HG02943 (cell line): Measurements from ENCODE around the gene PRRT3.

Experiments used
- ATAC-seq: cut with Tn5 transposase; IDR thresholded peaks from one replicate; pipeline ENCODE4 v1.9.1; 2021; ENCODE audit warnings: mild to moderate bottlenecking, low read depth, moderate library complexity; ENCODE audit not compliant: unreplicated experiment

The PRRT3 gene

DNA sequence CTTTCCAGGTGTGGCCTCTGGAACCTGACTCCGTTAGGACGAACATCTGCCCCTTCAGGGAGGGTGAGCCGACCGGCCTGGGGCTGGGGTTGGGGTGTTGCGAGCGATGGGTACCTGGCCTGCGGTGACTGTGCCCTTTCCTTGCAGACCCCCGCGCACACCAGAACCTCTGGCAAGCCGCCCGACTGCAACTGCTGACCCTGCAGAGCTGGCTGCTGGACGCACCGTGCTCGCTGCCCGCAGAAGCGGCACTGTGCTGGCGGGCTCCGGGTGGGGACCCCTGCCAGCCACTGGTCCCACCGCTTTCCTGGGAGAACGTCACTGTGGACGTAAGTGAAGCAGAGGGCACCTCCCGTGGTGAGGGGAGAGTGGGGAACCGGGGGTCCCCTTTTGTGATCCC, 24.1 kb downstream of the PRRT3 start:
- ATAC-seq, result no peak

DNA sequence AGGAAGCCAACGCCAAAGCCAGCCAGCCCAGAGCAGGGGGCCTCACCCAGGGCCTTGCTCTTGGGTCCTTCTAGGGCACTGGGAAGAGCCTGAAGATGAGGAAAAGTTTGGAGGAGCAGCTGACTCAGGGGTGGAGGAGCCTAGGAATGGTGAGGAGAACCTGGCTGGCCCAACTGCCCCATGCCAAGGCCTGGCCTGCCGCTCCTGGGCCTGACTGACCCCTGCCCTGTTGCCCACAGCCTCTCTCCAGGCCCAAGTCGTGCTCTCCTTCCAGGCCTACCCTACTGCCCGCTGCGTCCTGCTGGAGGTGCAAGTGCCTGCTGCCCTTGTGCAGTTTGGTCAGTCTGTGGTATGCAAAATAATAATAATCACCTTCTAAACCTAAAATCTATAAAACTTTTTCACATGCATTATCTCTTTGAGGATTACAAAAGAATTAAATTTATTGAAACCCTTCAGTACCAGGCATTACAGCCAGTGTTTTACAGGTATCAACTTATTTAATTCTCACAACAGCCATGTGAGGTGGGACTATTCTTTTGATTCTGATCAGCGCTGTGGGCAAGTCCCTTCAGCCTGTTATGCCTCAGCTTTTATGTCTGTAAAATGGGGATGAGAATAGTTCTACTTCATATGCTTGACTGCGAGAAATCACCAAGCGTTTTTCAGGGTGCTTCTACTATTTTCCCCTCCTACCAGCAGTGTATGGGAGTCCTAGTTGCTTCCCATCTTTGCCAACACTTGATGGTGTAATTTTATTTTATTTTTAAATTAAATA, 33.8 kb downstream of the PRRT3 start:
- ATAC-seq, result no peak

DNA sequence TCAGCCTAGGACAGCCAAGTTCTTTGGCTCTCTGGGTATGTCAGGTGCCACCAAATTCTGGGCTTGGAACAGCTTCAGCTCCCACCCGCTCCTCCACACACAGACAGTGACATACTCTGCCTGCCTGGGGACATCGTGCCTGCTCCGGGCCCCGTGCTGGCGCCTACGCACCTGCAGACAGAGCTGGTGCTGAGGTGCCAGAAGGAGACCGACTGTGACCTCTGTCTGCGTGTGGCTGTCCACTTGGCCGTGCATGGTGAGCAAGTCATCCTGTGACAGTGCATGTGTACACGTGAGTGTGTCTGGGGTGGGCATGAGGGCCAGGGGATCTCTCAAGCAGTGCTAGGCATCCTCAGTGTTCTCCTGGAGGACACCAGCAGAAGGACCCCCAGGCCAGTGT, 34.4 kb downstream of the PRRT3 start:
- no peak for ATAC-seq

DNA sequence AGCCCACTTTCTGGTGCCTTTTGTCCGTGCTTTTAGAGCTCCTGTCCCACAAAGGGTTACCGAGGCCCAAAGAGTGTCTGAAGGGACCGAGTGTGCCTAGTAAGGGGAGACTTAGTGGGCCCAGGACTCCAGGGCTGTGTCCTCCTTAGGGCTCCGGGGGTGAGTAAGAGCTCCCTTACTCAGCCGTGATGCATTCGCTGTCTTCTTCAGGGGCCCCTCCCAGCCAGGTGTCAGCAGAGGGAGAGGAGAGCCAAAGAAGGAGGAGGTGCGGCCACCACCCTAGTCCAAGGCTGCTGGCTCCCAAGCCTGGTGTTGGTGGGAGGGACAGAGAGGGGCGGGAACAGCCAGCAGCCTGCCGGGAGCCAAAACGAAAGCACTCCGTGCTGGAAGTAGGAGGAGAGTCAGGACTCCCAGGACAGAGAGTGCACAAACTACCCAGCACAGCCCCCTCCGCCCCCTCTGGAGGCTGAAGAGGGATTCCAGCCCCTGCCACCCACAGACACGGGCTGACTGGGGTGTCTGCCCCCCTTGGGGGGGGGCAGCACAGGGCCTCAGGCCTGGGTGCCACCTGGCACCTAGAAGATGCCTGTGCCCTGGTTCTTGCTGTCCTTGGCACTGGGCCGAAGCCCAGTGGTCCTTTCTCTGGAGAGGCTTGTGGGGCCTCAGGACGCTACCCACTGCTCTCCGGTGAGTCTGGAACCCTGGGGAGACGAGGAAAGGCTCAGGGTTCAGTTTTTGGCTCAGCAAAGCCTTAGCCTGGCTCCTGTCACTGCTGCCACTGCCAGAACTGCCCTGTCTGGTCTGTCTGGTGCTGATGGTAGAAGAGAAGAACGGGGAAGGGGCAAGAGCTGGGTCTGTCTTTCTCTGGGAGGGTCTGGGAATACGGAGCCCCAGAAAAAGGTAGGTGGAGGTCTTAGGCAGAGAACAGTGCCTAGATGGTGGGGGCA, 35.2 kb downstream of the PRRT3 start, which contains the start of gene IL17RC:
TSS of gene IL17RC (plus strand) at position 365 of the 947 bp plus-strand sequence. CDS start at position 583, 218 bp downstream.
- no peak for ATAC-seq

DNA sequence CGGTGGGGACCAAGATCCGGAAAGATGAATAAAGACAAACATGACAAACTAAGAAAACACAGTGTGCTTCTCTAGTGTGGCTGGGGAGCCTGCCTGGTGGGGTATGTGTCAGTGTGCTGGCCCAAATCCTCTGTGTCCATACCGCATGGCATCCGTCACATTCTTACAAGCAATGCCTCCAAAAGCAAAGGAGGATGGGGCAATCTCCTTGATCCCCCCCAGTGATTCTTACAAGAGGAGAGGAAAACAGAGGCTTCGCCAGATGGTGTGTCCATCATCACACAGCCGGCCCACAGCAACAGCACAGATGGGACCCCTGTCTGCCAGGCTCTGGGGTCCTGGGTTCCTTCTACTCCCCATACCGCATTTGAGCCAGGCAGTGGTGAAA, 35.9 kb downstream of the PRRT3 start:
- ATAC-seq, result no peak

DNA sequence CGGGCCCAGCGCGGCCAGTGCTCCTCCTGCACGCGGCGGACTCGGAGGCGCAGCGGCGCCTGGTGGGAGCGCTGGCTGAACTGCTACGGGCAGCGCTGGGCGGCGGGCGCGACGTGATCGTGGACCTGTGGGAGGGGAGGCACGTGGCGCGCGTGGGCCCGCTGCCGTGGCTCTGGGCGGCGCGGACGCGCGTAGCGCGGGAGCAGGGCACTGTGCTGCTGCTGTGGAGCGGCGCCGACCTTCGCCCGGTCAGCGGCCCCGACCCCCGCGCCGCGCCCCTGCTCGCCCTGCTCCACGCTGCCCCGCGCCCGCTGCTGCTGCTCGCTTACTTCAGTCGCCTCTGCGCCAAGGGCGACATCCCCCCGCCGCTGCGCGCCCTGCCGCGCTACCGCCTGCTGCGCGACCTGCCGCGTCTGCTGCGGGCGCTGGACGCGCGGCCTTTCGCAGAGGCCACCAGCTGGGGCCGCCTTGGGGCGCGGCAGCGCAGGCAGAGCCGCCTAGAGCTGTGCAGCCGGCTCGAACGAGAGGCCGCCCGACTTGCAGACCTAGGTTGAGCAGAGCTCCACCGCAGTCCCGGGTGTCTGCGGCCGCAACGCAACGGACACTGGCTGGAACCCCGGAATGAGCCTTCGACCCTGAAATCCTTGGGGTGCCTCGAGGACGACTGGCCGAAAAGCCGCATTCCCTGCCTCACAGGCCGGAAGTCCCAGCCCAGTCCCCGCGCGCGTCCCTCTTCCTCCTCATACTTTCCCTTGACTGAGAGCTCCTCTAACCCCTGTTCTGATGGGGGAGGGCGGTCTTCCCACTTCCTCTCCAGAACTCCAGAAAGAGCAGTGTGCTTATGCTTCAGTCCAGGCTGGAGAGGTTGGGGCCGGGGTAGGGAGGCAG, 36.7 kb downstream of the PRRT3 start:
- ATAC-seq, result no peak

DNA sequence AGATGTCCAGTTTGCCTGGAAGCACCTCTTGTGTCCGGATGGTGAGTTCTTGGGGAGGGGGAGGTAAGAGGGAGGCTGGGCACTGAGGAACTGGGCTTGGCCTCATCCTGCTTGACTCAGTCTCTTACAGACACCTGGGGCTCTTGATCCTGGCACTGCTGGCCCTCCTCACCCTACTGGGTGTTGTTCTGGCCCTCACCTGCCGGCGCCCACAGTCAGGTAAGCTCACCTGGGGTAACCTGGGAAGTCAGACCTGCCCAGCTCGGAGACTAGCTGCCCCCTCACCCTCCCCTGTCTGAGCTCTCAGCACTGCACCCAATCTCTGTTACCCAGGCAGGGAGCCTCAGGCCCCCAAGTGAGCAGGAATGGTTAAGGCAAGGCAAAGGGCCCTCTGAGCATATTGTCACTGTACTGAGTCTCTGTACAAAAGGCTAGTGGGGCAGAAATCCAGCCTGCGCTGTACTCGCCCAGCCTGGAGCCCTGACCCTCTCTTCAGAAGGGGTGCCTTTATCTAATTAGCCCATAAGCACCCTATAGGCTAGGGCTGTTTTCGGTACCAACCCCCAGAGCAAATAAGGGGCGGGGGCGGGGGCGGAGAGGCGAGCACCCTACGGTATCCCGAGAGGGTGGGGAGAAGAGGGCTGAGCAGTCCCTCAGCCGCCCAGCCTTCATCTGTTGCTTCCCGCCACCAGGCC, 37.5 kb downstream of the PRRT3 start:
- no peak for ATAC-seq

DNA sequence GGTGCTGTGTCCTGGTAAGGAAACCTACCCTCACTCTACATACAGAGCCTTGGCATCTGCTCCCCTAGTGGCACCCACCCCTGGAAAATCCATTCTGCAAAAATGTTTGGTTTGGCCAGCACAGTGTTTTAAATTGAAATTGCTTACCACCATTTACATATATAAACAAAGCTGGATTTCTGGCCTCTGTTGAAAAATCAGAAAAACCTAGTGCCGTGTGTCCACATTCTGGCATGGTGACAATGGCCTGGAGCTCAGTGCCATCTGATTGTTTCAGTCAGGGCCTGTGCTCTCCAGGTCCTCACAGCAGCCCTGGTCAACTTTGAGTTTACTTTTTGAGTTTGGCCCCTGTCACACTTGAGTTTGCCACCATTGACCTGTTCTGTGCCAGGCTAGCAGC, 38.2 kb downstream of the PRRT3 start:
- ATAC-seq, result no peak

DNA sequence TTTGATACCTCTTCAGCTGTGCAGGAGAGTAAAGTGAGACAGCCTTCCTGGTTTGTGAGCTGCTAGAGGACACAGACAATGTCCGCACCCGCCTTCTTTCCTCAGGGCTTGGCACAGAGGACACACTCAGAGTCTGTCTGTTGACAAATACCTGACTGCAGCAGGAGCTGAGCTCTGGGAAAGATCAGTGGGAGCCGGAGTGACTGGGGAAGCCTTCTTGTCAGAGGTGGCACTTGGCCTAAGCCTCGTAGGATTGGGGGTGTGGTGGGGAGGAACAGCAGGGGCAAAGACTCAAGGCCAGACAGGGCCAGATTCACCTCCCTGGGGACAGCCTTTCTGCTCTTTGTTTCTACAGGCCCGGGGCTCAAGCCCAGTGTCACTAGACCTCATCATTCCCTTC, 38.6 kb downstream of the PRRT3 start:
- ATAC-seq, result no peak

DNA sequence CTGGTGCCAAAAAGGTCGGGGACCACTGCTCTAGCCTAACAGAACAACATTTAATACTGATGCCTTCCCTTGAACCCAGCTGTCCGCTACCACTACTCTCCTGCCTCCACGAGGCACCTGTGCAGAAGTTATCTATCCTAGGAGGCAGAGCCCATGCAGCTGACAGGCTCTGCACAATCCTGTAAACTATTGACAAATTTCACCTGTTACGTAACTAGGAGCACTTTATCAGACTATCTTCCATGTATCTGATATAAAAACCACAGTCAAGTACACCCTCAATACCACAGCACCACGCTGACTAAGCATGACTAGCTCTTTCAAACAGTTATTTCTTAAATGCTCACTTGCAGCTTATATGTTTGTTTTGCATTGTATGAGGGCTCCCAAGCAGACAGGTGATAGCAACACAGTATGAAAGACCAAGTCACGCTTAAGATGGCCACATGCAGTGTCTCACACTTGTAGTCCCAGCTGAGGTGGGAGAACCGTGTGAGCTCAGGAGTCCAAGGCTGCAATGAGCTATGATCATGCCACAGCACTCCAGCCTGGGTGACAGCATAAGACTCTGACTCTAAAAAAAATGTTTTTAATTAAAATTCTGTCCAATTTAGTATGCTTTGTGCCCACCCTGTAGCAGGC, 39.8 kb downstream of the PRRT3 start:
- no peak for ATAC-seq

DNA sequence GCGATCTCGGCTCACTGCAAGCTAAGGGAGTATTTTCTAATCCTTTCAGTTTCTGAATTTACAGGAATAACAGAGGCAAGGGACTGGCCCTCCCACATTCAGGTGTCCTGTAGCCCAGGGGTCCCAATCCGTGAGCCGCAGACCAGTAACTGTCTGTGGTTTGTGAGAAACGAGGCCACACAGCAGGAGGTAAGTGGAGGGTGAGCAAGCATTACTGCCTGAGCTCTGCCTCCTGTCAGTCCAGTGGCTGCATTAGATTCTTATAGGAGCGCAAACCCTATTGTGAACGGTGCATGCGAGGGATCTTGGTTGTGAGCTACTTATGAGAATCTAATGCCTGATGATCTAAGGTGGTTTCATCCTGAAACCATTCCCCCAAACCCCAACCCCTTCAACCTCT, 40.3 kb downstream of the PRRT3 start:
- no peak for ATAC-seq

DNA sequence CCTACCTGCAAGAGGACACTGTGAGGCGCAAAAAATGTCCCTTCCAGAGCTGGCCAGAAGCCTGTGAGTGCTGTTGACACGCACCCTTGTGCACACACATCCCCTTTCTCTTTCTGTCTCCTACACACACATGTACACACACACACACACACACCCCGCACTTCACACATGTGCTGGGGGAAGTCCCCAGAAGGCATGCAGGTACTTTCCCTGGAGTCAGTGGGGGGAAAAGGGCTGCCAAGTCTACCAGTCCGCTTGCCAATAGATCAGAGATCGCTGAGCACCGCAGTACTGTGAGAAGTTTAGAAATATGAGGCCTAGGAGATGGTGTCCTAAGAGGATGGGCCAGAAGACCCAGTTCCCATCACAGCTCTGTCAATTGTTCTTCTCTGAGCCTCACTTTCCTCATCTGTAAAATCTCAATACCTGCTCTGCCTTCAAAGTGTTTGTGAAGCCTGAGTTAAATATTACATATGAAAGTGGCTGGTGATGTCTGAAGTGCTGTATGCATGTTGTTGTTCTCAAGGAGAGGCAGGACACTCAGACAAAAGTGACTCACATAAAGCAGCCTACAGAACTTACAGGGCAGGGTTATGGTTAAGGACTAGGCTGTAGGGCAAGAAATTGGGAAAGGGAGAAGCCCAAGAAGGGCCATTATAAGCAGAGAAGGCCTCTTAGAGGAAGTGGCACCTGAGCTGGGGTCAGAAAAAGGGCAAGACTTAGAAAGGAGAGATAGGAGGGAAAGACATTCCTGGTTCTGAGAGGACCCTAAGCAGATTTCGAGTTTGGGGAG, 42.8 kb downstream of the PRRT3 start:
- ATAC-seq, result no peak

DNA sequence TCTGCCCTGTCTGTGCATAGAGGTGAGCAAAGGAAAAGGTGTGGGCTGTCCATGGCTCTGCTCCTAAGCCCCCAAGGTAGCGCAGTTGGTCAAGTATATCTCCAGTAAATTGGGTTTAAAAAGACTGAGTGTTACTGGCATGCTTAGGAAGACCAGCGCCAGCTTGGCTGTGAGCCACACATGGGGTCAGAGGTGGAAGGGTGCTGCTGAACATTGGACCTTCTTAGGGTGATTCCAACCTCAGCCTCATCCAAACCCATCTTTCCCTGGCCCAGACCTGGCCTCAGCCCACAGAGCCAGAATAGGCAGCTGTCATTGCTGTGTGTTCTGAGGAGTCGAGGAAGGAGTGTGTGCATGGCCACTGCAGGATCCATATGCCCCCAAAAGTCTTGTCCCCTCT, 43.9 kb downstream of the PRRT3 start:
- no peak for ATAC-seq

DNA sequence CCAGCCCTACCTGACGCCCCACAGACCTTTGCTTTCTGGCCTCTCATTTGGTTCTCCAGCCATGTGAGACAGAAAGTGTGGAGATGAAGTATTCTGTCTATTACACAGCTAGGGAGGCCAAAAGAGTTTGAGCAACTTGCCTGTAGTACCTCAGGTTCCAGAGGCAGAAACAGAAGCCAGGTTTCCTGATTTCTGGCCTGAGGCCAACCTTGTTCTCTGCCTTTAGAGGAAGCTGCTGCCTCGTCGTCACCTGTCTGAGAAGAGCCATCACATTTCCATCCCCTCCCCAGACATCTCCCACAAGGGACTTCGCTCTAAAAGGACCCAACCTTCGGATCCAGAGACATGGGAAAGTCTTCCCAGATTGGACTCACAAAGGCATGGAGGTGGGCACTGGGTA, 45.7 kb downstream of the PRRT3 start:
- ATAC-seq, result no peak

DNA sequence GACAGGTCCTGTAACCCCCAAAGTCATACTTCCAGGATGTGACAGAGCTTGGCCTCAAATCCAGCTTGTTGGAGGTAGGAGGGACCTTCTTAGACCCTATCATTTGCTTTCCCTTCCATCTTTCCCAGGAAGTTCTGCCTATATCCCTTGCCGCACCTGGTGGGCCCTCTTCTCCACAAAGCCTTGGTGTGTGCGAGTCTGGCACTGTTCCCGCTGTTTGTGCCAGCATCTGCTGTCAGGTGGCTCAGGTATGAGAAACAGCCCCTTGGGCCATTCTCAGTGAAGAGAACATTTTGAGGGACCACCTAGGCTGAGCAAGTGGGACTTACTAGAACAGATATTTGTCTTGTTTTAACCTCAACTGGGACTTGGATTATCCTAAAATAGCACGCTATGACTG, 48.3 kb downstream of the PRRT3 start:
- ATAC-seq, result no peak

DNA sequence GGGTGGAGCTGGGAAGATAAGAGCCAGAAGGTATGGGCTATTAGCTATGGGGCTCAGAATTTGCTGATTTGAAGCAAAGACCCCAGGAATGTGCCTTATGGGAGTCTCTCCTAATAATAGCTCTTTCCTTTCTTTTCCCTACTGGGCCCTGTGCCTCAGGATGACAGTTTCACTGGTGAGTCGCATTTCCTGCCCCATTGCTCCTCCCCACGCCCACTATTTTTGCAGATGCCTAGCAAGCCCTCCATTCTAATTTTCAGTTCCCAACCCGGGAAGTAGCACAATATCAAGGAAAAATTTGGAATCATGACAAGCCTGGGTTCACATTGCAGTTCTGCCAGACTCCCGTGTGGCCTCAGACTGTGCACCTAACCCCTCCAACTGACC, 49.0 kb downstream of the PRRT3 start:
- ATAC-seq, result no peak

DNA sequence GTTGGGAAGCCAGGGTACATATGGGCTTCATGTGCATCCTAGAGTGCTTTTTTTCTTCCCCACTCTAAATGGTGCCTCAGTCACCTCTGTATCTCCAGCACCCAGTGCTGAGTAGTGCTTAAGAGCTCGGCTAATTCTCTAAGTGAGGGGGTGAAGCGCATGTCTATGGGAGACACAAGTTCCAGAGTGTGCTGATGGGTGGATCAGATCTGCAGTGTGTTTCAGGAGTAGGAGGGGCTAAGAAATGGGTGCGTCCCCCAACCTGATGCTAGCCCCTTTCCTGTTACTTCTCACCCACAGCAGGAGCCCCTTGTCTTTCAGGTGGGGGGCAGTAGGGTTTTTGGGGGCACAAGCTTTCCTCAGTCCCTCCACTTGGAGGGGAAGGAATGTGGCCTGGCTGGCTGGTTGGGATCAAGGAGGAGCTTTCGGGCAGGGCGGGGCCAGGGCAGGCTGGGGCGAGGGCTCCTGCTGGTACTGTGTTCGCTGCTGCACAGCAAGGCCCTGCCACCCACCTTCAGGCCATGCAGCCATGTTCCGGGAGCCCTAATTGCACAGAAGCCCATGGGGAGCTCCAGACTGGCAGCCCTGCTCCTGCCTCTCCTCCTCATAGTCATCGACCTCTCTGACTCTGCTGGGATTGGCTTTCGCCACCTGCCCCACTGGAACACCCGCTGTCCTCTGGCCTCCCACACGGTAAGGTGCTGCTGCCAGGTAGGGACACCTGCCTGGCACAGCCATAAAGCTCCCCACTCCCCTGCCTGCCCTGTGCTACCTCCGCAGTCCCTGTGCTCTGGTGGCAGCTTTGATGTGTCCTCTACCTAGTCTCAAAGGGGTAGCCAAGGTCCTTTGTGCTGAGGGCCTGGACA, 49.6 kb downstream of the PRRT3 start, which contains the start of gene IL17RE:
TSS of gene IL17RE (plus strand) at position 477 of the 866 bp plus-strand sequence. CDS start at position 562, 85 bp downstream.
- ATAC-seq, result no peak

DNA sequence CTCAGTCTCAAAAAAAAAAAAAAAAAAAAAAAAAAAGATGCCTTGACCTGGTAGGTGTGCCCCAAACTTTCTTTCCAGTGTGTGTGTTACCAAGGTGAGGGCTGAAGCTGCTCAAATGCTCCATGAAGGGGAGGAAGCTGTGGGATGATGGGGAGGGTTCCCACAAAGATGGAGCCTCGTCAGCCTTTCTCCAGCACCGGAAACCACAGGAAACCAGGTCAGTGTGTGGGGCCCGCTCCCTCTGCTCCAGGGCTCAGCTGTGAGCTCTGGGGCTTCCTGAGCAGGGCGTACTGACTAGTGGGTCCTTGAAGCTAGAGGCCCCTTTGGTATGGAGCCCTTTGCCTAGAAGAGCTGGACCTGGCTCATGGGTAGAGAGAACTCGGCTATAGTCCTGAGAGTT, 50.2 kb downstream of the PRRT3 start:
- ATAC-seq, result no peak
